Endometrium (tissue), 2 donors: ENCODE data around the gene PHETA1.
"Not testable (repeated sequence)": the region's sequence is repeated elsewhere in the genome, so short reads cannot be mapped to it uniquely, and the experiment has no call there.

Source experiments
- FAIRE-seq: peaks from 2 replicates; lab custom pipeline; 2012; peaks lifted over from hg19 to GRCh38; lab: Jason Lieb, UNC
- donor health status: control.
- donor health status: control.

PHETA1 gene

GRCh38 chr12:111405149-111405858 lies 36.4 kb upstream of the PHETA1 start:
- FAIRE-seq, result no peak

DNA sequence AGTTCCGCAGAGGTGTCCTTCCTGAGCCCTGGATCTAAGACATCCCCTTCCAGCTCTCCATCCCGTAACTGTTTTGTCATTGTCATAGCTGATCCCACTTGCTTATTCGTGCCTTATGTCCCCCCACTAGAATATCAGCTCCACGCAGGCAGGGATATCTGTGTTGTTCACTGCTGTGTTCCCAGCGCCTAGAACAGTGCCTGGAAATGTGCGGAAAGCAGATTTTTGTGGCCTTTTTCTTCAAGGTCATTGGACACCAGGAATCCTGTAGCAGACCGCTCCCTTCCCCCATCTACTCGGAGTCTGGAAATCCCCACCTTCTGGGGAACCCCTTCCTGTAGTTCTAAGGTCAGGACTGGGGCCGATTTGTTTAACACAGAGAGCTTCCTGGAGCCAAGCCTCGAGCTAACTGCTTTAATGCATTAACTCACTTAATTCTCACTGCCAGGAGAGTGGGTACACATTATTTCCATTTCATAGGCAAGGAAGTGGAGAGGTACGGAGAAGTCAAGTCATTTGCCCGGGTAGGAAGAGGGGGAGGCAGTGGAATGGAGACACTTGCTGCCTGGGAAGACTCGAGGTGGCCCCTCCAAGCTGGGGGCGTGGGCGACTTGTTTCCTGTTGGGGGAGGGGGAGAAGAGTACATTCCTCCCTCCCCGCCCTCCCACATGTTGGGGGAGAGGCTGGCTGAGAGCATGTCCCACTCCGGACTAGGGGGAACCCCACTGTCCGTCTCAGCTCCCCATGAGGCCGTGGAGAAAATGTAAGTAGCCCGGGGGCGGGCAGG lies 35.7 kb upstream of the PHETA1 start:
- FAIRE-seq, result no peak

DNA sequence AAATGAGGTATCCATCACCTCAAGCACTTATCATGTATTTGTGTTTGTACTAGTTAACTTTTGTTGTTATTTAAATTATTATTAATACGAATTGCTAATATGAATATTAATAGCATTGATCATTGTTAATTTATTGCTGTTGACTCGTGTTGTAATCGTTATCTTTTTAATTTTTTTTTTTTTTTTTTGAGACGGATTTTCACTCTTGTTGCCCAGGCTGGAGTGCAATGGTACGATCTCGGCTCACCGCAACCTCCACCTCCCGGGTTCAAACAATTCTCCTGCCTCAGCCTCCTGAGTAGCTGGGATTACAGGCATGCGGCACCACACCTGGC lies 33.6 kb upstream of the PHETA1 start:
- not testable (repeated sequence) for FAIRE-seq

DNA sequence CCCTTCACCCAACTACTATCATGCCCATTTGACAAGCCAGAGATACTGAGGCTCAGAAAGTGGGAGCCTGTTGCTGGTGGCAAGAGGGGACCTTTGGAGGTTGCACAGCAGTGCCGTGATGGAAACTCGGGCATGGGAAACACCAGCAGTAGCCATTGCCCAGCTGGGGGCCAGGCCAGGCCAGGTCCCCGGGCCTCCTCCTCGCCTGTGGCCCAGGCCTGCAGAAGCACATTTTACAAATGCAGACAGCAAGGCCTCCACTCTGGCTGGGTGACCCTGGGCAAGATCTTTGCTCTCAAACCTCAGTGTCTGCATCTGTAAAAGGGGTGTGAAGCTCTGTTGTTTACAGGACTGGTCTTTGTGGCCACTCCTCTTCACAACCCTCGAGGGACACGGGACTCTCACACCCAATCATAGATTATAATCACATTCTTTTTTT lies 32.3 kb upstream of the PHETA1 start:
- no peak for FAIRE-seq

DNA sequence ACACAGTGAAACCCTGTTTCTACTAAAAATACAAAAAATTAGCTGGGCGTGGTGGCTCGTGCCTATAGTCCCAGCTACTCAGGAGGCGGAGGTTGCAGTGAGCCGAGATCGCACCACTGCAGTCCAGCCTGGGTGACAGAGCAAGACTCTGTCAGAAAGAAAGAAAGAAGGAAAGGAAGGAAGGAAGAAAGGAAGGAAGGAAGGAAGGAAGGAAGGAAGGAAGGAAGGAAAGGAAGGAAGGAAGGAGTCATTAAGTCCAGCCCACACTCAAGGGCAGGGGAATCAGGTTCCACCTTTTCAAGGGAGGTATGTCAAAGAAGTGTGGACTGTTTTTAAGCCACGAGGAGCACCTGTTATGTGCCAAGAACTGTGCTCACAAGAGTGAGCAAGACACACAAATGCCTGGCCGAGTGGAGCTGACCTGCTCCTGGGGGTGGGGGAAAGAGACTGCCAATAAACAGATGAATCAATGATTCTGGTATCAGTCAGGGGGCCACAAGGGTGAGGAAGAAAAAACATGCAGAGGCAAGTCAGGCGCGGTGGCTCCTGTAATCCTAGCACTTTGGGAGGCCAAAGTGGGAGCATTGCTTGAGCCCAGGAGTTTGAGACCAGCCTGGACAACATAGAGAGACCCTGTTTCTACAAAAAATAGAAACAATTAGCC lies 31.0 kb upstream of the PHETA1 start:
- FAIRE-seq, result not testable (repeated sequence)

GRCh38 chr12:111398530-111398929 lies 29.6 kb upstream of the PHETA1 start:
- FAIRE-seq, result no peak

- FAIRE-seq, result no peak
Observed at GRCh38 chr12:111396726-111397445, 28.0 kb upstream of the PHETA1 start.

DNA sequence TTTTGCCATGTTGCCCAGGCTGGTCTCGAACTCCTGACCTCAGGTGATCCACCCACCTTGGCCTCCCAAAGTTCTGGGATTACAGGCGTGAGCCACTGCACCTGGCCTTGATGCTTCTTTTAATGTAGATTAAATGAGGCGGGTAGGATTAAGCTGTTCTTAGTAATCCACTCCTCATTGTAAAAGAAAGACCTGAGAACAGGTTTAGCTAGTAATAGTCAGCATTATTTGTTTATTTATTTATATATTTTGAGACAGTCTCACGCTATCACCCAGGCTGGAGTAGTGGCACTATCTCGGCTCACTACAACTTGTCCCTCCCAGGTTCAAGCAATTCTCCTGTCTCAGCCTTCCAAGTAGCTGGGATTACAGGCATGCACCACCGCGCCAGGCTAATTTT lies 27.4 kb upstream of the PHETA1 start:
- FAIRE-seq, result not testable (repeated sequence)

- no peak for FAIRE-seq
Observed at GRCh38 chr12:111395336-111396187, 26.7 kb upstream of the PHETA1 start.

GRCh38 chr12:111394480-111394879 lies 25.6 kb upstream of the PHETA1 start:
- no peak for FAIRE-seq

GRCh38 chr12:111393700-111394300 lies 24.9 kb upstream of the PHETA1 start:
- FAIRE-seq, result no peak

DNA sequence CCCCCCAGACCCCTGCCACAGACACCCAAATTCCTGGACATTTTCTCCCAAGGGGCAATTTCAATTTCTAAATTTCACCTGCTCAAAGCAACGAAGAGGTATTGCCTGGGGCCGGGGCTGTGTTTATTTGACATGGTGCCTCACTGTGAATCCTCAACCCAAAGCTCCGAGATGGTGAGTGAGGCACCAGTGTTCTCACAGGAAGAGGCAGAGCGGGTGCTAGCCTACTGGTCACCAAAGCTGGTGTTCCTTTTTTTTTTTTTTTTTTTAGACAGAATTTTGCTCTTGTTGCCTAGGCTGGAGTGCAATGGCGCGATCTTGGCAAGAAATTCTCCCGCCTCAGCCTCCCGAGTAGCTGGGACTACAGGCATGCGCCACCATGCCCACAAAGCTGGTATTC lies 22.0 kb upstream of the PHETA1 start:
- no peak for FAIRE-seq

DNA sequence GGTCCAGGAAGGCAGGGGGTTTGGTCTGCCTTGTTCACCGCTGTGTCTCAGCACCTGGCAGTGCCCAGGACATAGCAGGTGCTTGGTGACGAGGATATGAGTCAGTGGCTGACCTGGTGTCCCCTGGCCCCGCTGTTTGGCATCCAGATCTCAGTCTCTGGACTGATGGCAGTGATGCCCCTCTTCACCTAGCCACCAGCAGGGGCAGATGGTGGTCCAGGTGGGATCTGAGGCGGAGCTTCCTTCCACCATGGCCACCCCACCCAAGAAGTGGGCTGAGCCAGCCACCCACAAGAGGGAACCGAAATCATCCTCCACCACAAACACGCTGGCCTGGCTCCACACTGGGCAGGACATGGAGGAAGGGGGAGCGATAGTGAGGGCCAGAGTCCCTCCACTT lies 20.7 kb upstream of the PHETA1 start:
- no peak for FAIRE-seq

GRCh38 chr12:111387747-111388323 lies 18.9 kb upstream of the PHETA1 start:
- no peak for FAIRE-seq

DNA sequence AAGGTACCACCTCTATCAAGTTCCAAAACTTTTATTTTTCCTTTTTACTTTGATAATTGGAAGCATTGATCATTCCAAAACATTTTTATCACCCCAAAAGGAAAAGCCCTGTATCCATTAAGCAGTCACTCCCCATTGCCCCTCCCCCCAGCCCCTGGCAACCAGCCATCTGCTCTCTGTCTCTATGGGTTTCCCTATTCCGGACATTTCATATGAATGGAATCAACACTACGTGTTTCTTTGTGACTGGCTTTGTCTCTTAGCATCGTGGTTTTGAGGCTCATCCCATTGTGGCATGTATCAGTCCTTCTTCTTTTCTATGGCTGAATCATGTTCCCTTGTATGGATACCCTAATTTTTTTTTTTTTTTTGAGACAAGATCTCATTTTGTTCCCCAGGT lies 18.0 kb upstream of the PHETA1 start:
- no peak for FAIRE-seq

DNA sequence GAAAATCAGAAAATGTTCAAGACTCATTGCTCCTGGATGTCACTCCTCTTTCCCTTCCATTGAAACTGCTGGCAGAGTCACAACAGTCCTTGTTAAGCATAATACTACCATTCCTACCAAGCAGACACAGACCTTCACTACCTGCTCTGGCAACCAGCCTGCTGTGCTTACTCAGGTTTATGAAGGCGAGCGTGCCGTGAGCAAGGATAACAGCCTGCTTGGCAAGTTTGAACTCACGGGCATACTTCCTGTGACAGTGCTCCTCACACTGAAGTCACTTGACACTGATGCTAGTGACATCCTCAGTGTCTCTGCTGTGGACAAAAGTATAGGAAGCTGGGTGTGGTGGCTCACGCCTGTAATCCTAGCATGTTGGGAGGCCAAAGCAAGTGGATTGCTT lies 15.7 kb upstream of the PHETA1 start:
- no peak for FAIRE-seq

GRCh38 chr12:111379942-111380554 lies 11.2 kb upstream of the PHETA1 start:
- FAIRE-seq, result no peak

- no peak for FAIRE-seq
Observed at GRCh38 chr12:111377440-111377839, 8.5 kb upstream of the PHETA1 start.

- not testable (repeated sequence) for FAIRE-seq
Observed at GRCh38 chr12:111373231-111373630, 4.3 kb upstream of the PHETA1 start.

DNA sequence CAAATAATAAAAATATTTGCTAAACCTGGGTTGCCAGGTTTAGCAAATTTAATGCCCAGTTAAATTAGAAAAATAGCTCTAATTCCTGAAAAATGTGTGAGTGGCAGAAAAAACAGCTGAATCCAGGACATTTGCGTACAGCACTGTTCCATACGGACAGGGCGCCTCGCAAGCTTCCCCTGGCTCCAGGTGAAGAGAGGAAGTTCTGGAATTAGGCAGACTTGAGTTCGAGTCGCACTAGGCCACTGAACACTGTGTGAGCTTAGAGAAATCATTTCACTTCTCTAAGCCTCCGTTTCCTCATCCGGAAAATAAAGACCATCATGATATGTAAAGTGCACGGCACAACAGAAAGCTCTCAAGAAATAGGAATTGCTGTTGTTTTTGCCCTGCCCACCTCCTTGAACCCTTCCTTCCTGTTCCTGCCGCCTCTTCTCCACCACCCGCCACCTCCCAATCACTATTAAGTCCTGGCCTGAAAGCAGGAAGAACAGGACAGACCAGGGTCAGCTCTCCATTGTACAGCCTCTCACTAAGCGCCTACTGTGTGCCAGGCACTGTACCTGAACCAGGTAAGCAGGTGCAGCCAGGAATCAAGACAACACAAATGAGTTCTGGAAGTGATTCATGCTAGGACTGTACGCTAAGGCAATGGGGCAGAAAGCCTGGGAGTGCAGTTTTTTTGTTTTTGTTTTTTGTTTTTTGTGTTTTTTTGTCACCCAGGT lies 763 bp upstream of the PHETA1 start:
- FAIRE-seq, result no peak
